ENCODE measurements around the gene MOSMO. TPM values are rescaled to one million over a fixed set of nuclear protein-coding genes. Genes with fewer than 3 reads are reported as not detected.

Gene MOSMO
- total and polyA plus RNA-seq, 2 donors (not counting 3 experiments of a cell fraction or from before 2014, with no cell fraction given), result 15.9 to 22.0 TPM

GRCh38 chr16:22034503-22034902, 26.6 kb downstream of the MOSMO start:
- Histone ChIP-seq H2AFZ (ENCODE audit: low read depth, low read length) (no peak overlapping the region), H3K9me3 (replicated peaks; ENCODE audit: control insufficient read depth, insufficient read depth, low read length) (no peaks in the 10 kb centered on the region), H3K9me1 (replicated peaks; ENCODE audit: control insufficient read depth, extremely low read depth, insufficient read depth, low read length) (no peaks in the 10 kb centered on the region), H3K36me3 (ENCODE audit: control insufficient read depth in 2 of 2, extremely low read depth in 1 of 2, insufficient read depth in 2 of 2, low read length in 2 of 2) (peaks cover 0 to 2% of the 10 kb centered on the region in 2 experiments), H3K27ac (ENCODE audit: insufficient read depth, low read depth, low read length) (no peak overlapping the region), H3K79me2 (ENCODE audit: control insufficient read depth, insufficient read depth, low read length) (peaks cover 83% of the 10 kb centered on the region), H3K4me1 (ENCODE audit: control insufficient read depth, extremely low read depth, insufficient read depth, low read length) (peaks cover 10% of the 10 kb centered on the region), H3K4me3 (replicated peaks in 1 of 3; ENCODE audit: insufficient read depth in 1 of 3, low read depth in 1 of 3, low read length in 3 of 3) (no peak overlapping the region), H3K9ac (replicated peaks; ENCODE audit: extremely low read depth, insufficient read depth, low read length) (no peak overlapping the region), H4K20me1 (replicated peaks; ENCODE audit: control insufficient read depth, extremely low read depth, insufficient read depth, low read length) (no peaks in the 10 kb centered on the region), H3K27me3 (ENCODE audit: control insufficient read depth in 2 of 2, insufficient read depth in 2 of 2, low read length in 2 of 2) (no peaks in the 10 kb centered on the region), H3K4me2 (ENCODE audit: insufficient read depth, low read length) (no peak overlapping the region)
- dilution Hi-C loops (cut with MboI; ENCODE audit: extremely low pct_ligation_motif_present, low sequenced_read_pairs), result no loop called here
- FAIRE-seq, result no peak
- CTCF ChIA-PET, result no interaction called here
- POLR2A ChIA-PET, result no interaction called here
- no TSS peak for BruUV-seq (replicated peaks)
- intact Hi-C loops (cut with micrococcal nuclease), result no loop called here
- DNase-seq (ENCODE audit: low read depth, low spot score), result no peak
- TF ChIP-seq MAX (IDR thresholded peaks at IDR 0.05; ENCODE audit: insufficient read depth, insufficient read length) (no peak), POLR2A (IDR thresholded peaks at IDR 0.05; ENCODE audit: low read depth, low read length) (no peak), POLR2AphosphoS5 (IDR thresholded peaks at IDR 0.05; ENCODE audit: insufficient read depth, low read depth, low read length) (no peak), CTCF (IDR thresholded peaks at IDR 0.05; ENCODE audit: extremely low read depth in 1 of 2, insufficient read depth in 1 of 2, low read depth in 1 of 2, low read length in 2 of 2) (no peak), EZH2 (IDR thresholded peaks at IDR 0.05; ENCODE audit: borderline replicate concordance, low read depth, low read length, severe bottlenecking) (no peak), MYC (IDR thresholded peaks at IDR 0.05; ENCODE audit: low read depth, low read length) (no peak), GATA2 (IDR thresholded peaks at IDR 0.05; ENCODE audit: insufficient read depth, insufficient read length, low read depth, low read length) (no peak), JUN (IDR thresholded peaks at IDR 0.05; ENCODE audit: borderline replicate concordance, insufficient read depth, insufficient read length, low read depth) (no peak), FOS (IDR thresholded peaks at IDR 0.05; ENCODE audit: borderline replicate concordance, insufficient read depth, low read length) (no peak)

All from endothelial cell of umbilical vein (primary cell).